B cell (primary cell): ENCODE data around the gene CEP63. TPM values are rescaled to one million over a fixed set of nuclear protein-coding genes. Genes with fewer than 3 reads are reported as not detected.

Experiments used
- ATAC-seq: fragments of 200-7000 bp; cut with Tn5 transposase; one replicate; pipeline ENCODE4 v1.10.0; 2021; ENCODE audit warnings: low read depth, mild to moderate bottlenecking, moderate number of reproducible peaks, moderate library complexity
- CTCF ChIA-PET: fragments of 350-600 bp; sonication (Branson Sonifier 250); formaldehyde crosslinking; loops from one replicate; lab custom pipeline; 2021; ENCODE audit warnings: antibody characterized with exemption, inconsistent platforms; lab: Charles Lee
- POLR2A ChIA-PET: fragments of 350-600 bp; sonication (Branson Sonifier 250); formaldehyde crosslinking; loops from one replicate; lab custom pipeline; 2021; ENCODE audit warnings: antibody characterized with exemption; lab: Charles Lee
- DNase-seq: peaks from one replicate; pipeline ENCODE4 v3.0.0; 2013
- H2AFZ ChIP-seq: 2 replicates; pipeline ENCODE4 v1.6.1; 2012; ENCODE audit warnings: mild to moderate bottlenecking, low read depth, low read length; ENCODE audit not compliant: insufficient read depth, poor library complexity, severe bottlenecking
- H3K27ac ChIP-seq, 2 donors: 1 replicate in 1 of 2; 2 replicates in 1 of 2; pipeline ENCODE4 v1.5.1; 2012 to 2013; ENCODE audit warnings: low read length in 2 of 2, mild to moderate bottlenecking in 2 of 2, moderate library complexity in 1 of 2
- H3K27me3 ChIP-seq, 4 experiments: fragments of 200-600 bp in 1 of 4; sonication (generic) in 1 of 4; replicated peaks in 1 of 4; 1 replicate in 2 of 4; 2 replicates in 2 of 4; pipeline versions ENCODE4 v1.6.1 to v1.7.0; 2013 to 2016; ENCODE audit warnings: low read length in 3 of 4, mild to moderate bottlenecking in 2 of 4, mixed read lengths in 1 of 4, moderate library complexity in 1 of 4; ENCODE audit not compliant: insufficient read depth in 4 of 4, control insufficient read depth in 3 of 4; ENCODE audit errors: control extremely low read depth in 1 of 4
- H3K36me3 ChIP-seq, 2 experiments: replicated peaks in 1 of 2; 1 replicate in 1 of 2; 2 replicates in 1 of 2; pipeline versions ENCODE4 v1.6.1 to v1.7.1; 2013; ENCODE audit warnings: low read length in 1 of 2; ENCODE audit not compliant: insufficient read depth in 2 of 2, control insufficient read depth in 1 of 2; ENCODE audit errors: control extremely low read depth in 1 of 2, extremely low read depth in 1 of 2
- H3K4me1 ChIP-seq, 2 donors: fragments of 200-600 bp in 1 of 2; sonication (generic) in 1 of 2; 1 replicate in 1 of 2; 2 replicates in 1 of 2; pipeline versions ENCODE4 v1.5.1 to v1.6.1; 2013 to 2017; ENCODE audit warnings: low read length in 2 of 2; ENCODE audit not compliant: control insufficient read depth in 2 of 2, insufficient read depth in 2 of 2
- H3K4me2 ChIP-seq: replicated peaks from 2 replicates; pipeline ENCODE3; 2012; ENCODE audit warnings: mild to moderate bottlenecking, low read depth, low read length; ENCODE audit not compliant: poor library complexity, severe bottlenecking
- H3K4me3 ChIP-seq, 5 experiments: fragments of 200-600 bp in 1 of 5; sonication (generic) in 1 of 5; 1 replicate in 3 of 5; 2 replicates in 2 of 5; pipeline versions ENCODE4 v1.5.1 to v1.7.0; 2011 to 2016; ENCODE audit warnings: low read length in 4 of 5, mild to moderate bottlenecking in 4 of 5, low read depth in 2 of 5, control low read depth in 1 of 5, moderate library complexity in 1 of 5; ENCODE audit not compliant: insufficient read depth in 1 of 5; ENCODE audit errors: control extremely low read depth in 1 of 5, extremely low read depth in 1 of 5
- H3K79me2 ChIP-seq: fragments of 200-600 bp; sonication (generic); one replicate; pipeline ENCODE4 v1.6.0; 2016; ENCODE audit warnings: low read length; ENCODE audit not compliant: control insufficient read depth, insufficient read depth
- H3K9ac ChIP-seq: fragments of 200-600 bp; sonication (generic); 2 replicates; pipeline ENCODE4 v1.6.1; 2017; ENCODE audit warnings: mild to moderate bottlenecking, low read length, moderate library complexity
- H3K9me3 ChIP-seq, 3 donors: one replicate each; pipeline versions ENCODE4 v1.6.1 to v1.7.1; 2013; ENCODE audit warnings: low read length in 2 of 3; ENCODE audit not compliant: control insufficient read depth in 2 of 3, insufficient read depth in 1 of 3; ENCODE audit errors: control extremely low read depth in 1 of 3
- H4K20me1 ChIP-seq: 2 replicates; pipeline ENCODE4 v1.6.0; 2012; ENCODE audit warnings: mild to moderate bottlenecking, low read length; ENCODE audit not compliant: insufficient read depth, control insufficient read depth, poor library complexity, severe bottlenecking
- H3K27ac Mint-ChIP-seq: one replicate; pipeline ENCODE4 v1.8.0; 2021; ENCODE audit warnings: mixed read lengths
- H3K27me3 Mint-ChIP-seq: one replicate; pipeline ENCODE4 v1.8.0; 2021; ENCODE audit warnings: mixed read lengths
- H3K4me1 Mint-ChIP-seq: one replicate; pipeline ENCODE4 v1.8.0; 2021; ENCODE audit warnings: mixed read lengths
- H3K4me3 Mint-ChIP-seq: one replicate; pipeline ENCODE4 v1.8.0; 2021; ENCODE audit warnings: mixed read lengths
- H3K9me3 Mint-ChIP-seq: one replicate; pipeline ENCODE4 v1.8.0; 2022; ENCODE audit warnings: mixed read lengths; ENCODE audit not compliant: insufficient read depth
- EZH2 ChIP-seq: IDR thresholded peaks from 2 replicates; pipeline ENCODE4 v1.6.1; 2012; ENCODE audit warnings: borderline replicate concordance, low read depth, mild to moderate bottlenecking, moderate library complexity, low read length; ENCODE audit not compliant: insufficient read depth, poor library complexity, severe bottlenecking
- WGBS: methylation state at CpG from one replicate; pipeline ENCODE4 v1.1.5; 2013; ENCODE audit warnings: missing lambda C conversion rate; ENCODE audit not compliant: insufficient coverage; 5-methylcytosine and 5-hydroxymethylcytosine counted together
- intact Hi-C: fragments of 100-400 bp; cut with micrococcal nuclease; formaldehyde crosslinking; loops from one replicate; pipeline ENCODE4 v1.10.0; 2022
- polyA plus RNA-seq: library from polyadenylated mRNA; depleted of rRNA; stranded (reverse); fragments of >200 nt; gene quantifications from 2 replicates; pipeline ENCODE4 v1.2.3, GENCODE V29; 2012
- total RNA-seq, 2 donors: library from RNA; stranded (reverse); fragments of 120-200 nt in 1 of 2; gene quantifications; 1 replicate in 1 of 2; 2 replicates in 1 of 2; pipeline versions ENCODE4 v1.2.3 to v1.2.4, GENCODE V29; 2013 to 2022
- TF ChIP-seq, protein P1 (sequence below): fragments of 200-600 bp; IDR thresholded peaks from one replicate; pipeline ENCODE4 v1.8.0; 2022; ENCODE audit warnings: antibody characterized with exemption, mild to moderate bottlenecking

CEP63 gene
- total and polyA plus RNA-seq, 2 donors (not counting 1 experiment from before 2014, with no cell fraction given) = 9.6 to 35.6 TPM

DNA sequence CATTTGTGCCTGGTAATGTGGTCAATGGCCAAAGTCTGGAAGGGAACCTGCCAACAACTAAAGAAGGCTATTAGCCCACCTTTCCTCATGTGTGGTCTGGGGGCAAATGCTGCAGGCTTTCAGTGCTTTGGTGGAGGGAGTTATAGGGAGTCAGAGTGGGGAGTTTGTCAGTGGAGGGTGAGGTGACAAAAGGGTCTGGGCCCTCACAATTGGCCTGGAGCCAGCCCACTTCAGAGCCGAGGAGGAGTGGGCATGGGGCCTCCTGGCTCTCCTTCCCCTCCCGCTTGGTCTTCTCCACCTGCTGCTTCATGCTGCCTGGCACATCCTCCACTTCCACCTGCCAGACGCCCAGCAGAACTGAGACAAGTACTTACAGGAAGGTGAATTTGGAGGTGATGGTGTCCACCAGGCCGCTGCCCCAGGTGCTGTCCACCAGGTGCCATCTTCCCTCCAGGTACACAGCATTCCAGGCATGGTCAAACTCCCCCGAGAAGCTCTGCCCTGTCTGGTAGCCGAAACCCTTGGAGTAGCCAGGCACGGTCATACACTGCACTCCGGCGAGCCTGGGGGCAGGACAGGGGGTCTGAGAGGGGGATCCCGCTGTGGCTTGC, 124.1 kb downstream of the CEP63 start:
- Histone ChIP-seq H4K20me1 (no peaks in the 10 kb centered on the region), H3K79me2 (no peaks in the 10 kb centered on the region), H3K9ac (no peak overlapping the region), H2AFZ (no peak overlapping the region), H3K27ac (no peak overlapping the region), H3K4me1 (no peaks in the 10 kb centered on the region), H3K36me3 (no peaks in the 10 kb centered on the region), H3K27me3 (peaks cover 0 to 4% (median 0%) of the 10 kb centered on the region in 4 experiments), H3K4me2 (no peak overlapping the region), H3K4me3 (no peak overlapping the region), H3K9me3 (no peaks in the 10 kb centered on the region)
- intact Hi-C loops = no loop called here
- no peaks in the 10 kb centered on the region for H3K4me1 Mint-ChIP-seq
- H3K4me3 Mint-ChIP-seq = no peak overlapping the region
- ATAC-seq (no peak), DNase-seq (no peak)
- no peak overlapping the region for H3K27ac Mint-ChIP-seq
- TF ChIP-seq, protein P1, sequence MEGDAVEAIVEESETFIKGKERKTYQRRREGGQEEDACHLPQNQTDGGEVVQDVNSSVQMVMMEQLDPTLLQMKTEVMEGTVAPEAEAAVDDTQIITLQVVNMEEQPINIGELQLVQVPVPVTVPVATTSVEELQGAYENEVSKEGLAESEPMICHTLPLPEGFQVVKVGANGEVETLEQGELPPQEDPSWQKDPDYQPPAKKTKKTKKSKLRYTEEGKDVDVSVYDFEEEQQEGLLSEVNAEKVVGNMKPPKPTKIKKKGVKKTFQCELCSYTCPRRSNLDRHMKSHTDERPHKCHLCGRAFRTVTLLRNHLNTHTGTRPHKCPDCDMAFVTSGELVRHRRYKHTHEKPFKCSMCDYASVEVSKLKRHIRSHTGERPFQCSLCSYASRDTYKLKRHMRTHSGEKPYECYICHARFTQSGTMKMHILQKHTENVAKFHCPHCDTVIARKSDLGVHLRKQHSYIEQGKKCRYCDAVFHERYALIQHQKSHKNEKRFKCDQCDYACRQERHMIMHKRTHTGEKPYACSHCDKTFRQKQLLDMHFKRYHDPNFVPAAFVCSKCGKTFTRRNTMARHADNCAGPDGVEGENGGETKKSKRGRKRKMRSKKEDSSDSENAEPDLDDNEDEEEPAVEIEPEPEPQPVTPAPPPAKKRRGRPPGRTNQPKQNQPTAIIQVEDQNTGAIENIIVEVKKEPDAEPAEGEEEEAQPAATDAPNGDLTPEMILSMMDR = no peak
- no peak for TF ChIP-seq EZH2
- 95% methylated on average over 7 of the region's 10 CpGs for WGBS
- CTCF ChIA-PET = no interaction called here
- POLR2A ChIA-PET = no interaction called here
- no peaks in the 10 kb centered on the region for H3K27me3 Mint-ChIP-seq
- H3K9me3 Mint-ChIP-seq = no peaks in the 10 kb centered on the region
